ENCODE measurements around the gene ADAMTSL3. TPM values are rescaled to one million over a fixed set of nuclear protein-coding genes. Genes with fewer than 3 reads are reported as not detected.
"Not testable (repeated sequence)": the region's sequence is repeated elsewhere in the genome, so short reads cannot be mapped to it uniquely, and the experiment has no call there.

The ADAMTSL3 gene
- total and polyA plus RNA-seq, 4 donors: 3.5 to 19.0 (median 8.0) TPM

DNA sequence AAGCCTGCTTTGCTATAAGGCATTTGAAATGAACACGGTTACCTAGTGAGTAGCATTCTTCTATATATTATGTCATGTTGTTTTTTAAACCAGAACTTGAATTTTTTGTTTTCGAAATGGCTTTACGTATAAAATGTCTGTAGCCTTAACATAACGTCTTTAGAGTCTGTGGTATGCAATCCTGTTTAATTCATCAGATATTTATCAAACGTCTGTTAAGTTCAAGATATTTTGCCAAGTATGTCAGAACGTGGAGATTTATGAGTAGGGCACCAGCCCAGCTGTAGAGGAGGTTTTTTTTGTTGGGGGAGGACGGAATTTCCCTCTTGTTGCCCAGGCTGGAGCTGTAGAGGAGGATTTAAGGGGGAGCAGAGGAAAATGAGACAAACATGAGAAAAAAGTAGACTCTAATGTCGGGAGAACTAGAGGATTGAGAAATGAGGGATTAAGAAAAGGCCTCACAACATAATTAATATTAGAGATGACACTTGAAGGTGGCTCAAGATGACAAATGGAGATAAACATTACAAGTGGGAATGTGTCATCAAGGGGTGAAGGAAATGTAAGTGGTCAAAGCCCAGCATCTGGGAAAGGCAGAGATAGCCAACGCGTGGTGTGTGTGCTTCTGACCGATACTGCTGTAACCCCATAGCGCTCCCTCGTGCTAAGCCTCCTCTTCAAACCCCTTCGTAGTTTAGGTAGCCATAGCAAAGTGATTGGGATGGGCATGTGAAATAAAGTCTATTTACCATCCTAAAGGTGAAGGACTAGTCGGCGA, 427.7 kb downstream of the ADAMTSL3 start:
- Histone ChIP-seq H3K4me1 (ENCODE audit: control insufficient read depth in 4 of 4, insufficient read depth in 4 of 4, low read length in 3 of 4) (peaks cover 0 to 9% (median 3%) of the 10 kb centered on the region in 4 donors), H3K9ac (ENCODE audit: low read depth in 1 of 2, low read length in 2 of 2) (no peak overlapping the region), H3K36me3 (ENCODE audit: control insufficient read depth in 4 of 4, insufficient read depth in 3 of 4, low read depth in 1 of 4, low read length in 3 of 4) (no peaks in the 10 kb centered on the region), H3K4me3 (ENCODE audit: low read depth in 1 of 3, low read length in 3 of 3) (no peak overlapping the region), H3K27ac (ENCODE audit: low read depth in 1 of 2, low read length in 2 of 2) (no peak overlapping the region), H3K9me3 (ENCODE audit: control insufficient read depth in 4 of 4, low read length in 3 of 4) (peaks cover 0 to 1% (median 0%) of the 10 kb centered on the region in 4 donors), H3K27me3 (ENCODE audit: control insufficient read depth in 4 of 4, insufficient read depth in 4 of 4, low read length in 3 of 4) (peaks cover 0 to 12% (median 6%) of the 10 kb centered on the region in 4 donors)
- TF ChIP-seq YY1 (IDR thresholded peaks at IDR 0.05): no peak
- no peak for TF ChIP-seq RAD21 (IDR thresholded peaks at IDR 0.05)
- TF ChIP-seq EGR1 (IDR thresholded peaks at IDR 0.05; ENCODE audit: low read depth in 2 of 2): no peak
- no peak for TF ChIP-seq CTCF (IDR thresholded peaks at IDR 0.05; ENCODE audit: low read depth, low read length, missing input control)
- TF ChIP-seq, protein P1, sequence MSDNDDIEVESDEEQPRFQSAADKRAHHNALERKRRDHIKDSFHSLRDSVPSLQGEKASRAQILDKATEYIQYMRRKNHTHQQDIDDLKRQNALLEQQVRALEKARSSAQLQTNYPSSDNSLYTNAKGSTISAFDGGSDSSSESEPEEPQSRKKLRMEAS (IDR thresholded peaks at IDR 0.05): no peak
- no peak for TF ChIP-seq GABPA (IDR thresholded peaks at IDR 0.05 in 1 of 2, conservative IDR thresholded peaks at IDR 0.05 in 1 of 2)
- no peak for TF ChIP-seq JUND (IDR thresholded peaks at IDR 0.05)
- whole genome bisulfite sequencing: 82% methylated on average over 16 of the region's 16 CpGs
- no peak for DNase-seq (ENCODE audit: low spot score)

- no peak overlapping the region for H3K27ac ChIP-seq (ENCODE audit: low read depth in 1 of 2, low read length in 2 of 2)
- TF ChIP-seq GABPA (IDR thresholded peaks at IDR 0.05 in 1 of 2, conservative IDR thresholded peaks at IDR 0.05 in 1 of 2) (no peak), ATF3 (IDR thresholded peaks at IDR 0.05) (no peak), FOXA1 (IDR thresholded peaks at IDR 0.05) (no peak), JUND (IDR thresholded peaks at IDR 0.05) (no peak), RXRA (IDR thresholded peaks at IDR 0.05) (no peak), TAF1 (conservative IDR thresholded peaks at IDR 0.05) (no peak), FOXA2 (IDR thresholded peaks at IDR 0.05) (no peak), RAD21 (IDR thresholded peaks at IDR 0.05) (no peak), NR2F2 (IDR thresholded peaks at IDR 0.05) (no peak), YY1 (IDR thresholded peaks at IDR 0.05) (no peak)
- TF ChIP-seq, protein P1 (IDR thresholded peaks at IDR 0.05): no peak
- peaks cover 0 to 12% (median 6%) of the 10 kb centered on the region in 4 donors for H3K27me3 ChIP-seq (ENCODE audit: control insufficient read depth in 4 of 4, insufficient read depth in 4 of 4, low read length in 3 of 4)
- H3K4me1 ChIP-seq (ENCODE audit: control insufficient read depth in 4 of 4, insufficient read depth in 4 of 4, low read length in 3 of 4): peaks cover 0 to 9% (median 3%) of the 10 kb centered on the region in 4 donors
- no peak overlapping the region for H3K4me3 ChIP-seq (ENCODE audit: low read depth in 1 of 3, low read length in 3 of 3)
- H3K9ac ChIP-seq (ENCODE audit: low read depth in 1 of 2, low read length in 2 of 2): no peak overlapping the region
- no peaks in the 10 kb centered on the region for H3K36me3 ChIP-seq (ENCODE audit: control insufficient read depth in 4 of 4, insufficient read depth in 3 of 4, low read depth in 1 of 4, low read length in 3 of 4)
- no peak for DNase-seq (ENCODE audit: low spot score)
- 71% methylated on average over 2 of the region's 2 CpGs for WGBS
- H3K9me3 ChIP-seq (ENCODE audit: control insufficient read depth in 4 of 4, low read length in 3 of 4): peaks cover 0 to 1% (median 0%) of the 10 kb centered on the region in 4 donors
Measured at GRCh38 chr15:84082739-84083138, 428.8 kb downstream of the ADAMTSL3 start.

DNA sequence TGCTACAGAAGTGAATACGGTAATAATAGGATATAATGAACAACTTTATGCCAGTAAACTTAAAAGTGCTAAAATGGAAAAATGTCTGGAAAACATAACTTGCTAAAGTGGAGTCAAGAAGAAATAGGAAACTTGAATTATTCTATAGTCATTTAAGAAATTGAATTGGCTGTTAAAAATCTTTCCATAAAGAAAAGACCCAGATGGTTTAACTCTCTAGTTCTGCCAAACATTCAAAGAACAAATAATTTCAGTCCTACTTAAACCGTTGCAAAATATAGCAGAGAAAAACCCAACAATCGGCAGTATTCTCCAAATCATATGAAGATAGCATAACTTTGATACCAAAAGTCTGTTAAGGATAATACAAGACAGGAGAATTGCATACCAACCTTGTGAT, 432.1 kb downstream of the ADAMTSL3 start:
- H3K9me3 ChIP-seq (ENCODE audit: control insufficient read depth in 4 of 4, low read length in 3 of 4); H3K4me3 ChIP-seq (ENCODE audit: low read depth in 1 of 3, low read length in 3 of 3); H3K4me1 ChIP-seq (ENCODE audit: control insufficient read depth in 4 of 4, insufficient read depth in 4 of 4, low read length in 3 of 4); H3K9ac ChIP-seq (ENCODE audit: low read depth in 1 of 2, low read length in 2 of 2); H3K36me3 ChIP-seq (ENCODE audit: control insufficient read depth in 4 of 4, insufficient read depth in 3 of 4, low read depth in 1 of 4, low read length in 3 of 4); H3K27ac ChIP-seq (ENCODE audit: low read depth in 1 of 2, low read length in 2 of 2); DNase-seq (ENCODE audit: low spot score): not testable (repeated sequence)
- peaks cover 0 to 11% (median 2%) of the 10 kb centered on the region in 4 donors for H3K27me3 ChIP-seq (ENCODE audit: control insufficient read depth in 4 of 4, insufficient read depth in 4 of 4, low read length in 3 of 4)
- 74% methylated on average over 3 of the region's 3 CpGs for WGBS

Small RNAs within 50 kb of the gene (small RNA-seq; reads per million reads assigned to genes)
- gene RNU6-1339P (not detected), gene RNU6-401P (not detected)

Other genes with a start within 250 kb of the ADAMTSL3 start
- gene SH3GL3, start 206.8 kb upstream of the ADAMTSL3 start, total RNA-seq: under 1 TPM in 1 of 2 donors, not detected in 1; 0.23 TPM
- gene SH3GL3, start 206.8 kb upstream of the ADAMTSL3 start, polyA plus RNA-seq: not detected